H1 (cell line): Measurements from ENCODE around the gene SLC38A1. TPM values are rescaled to one million over a fixed set of nuclear protein-coding genes. Genes with fewer than 3 reads are reported as not detected.

ENCODE experiments used
- EGR1 ChIP-seq: IDR thresholded peaks from 2 replicates; pipeline ENCODE4 v1.6.1; 2011; ENCODE audit warnings: low read depth, low read length, borderline replicate concordance
- MAFK ChIP-seq: IDR thresholded peaks from 2 replicates; pipeline ENCODE4 v1.6.1; 2012; ENCODE audit warnings: low read depth, mild to moderate bottlenecking, improper control_type of control experiment, low read length
- TBP ChIP-seq: IDR thresholded peaks from 2 replicates; pipeline ENCODE4 v1.6.1; 2011; ENCODE audit warnings: low read depth, low read length, improper control_type of control experiment
- polyA plus RNA-seq, 7 experiments: library from polyadenylated mRNA; depleted of rRNA in 3 of 7; stranded (reverse) in 5 of 7; unstranded in 2 of 7; fragments of >200 nt in 5 of 7; fragments of 200-250 nt in 2 of 7; gene quantifications; 1 replicate in 5 of 7; 2 replicates in 1 of 7; 4 replicates in 1 of 7; pipeline versions ENCODE4 v1.2.1 to v1.2.3, GENCODE V29; 2011 to 2013; ENCODE audit warnings: missing spikeins in 2 of 7, mixed read lengths in 2 of 7
- total RNA-seq: library from RNA; stranded (reverse); fragmentation: NEBNext Ultra II Directional; extraction: Animal tissue kit (Norgen Biotek cat#: 25700); gene quantifications from 2 replicates; pipeline ENCODE4 v1.2.1, GENCODE V29; 2021
- TF ChIP-seq, protein P1 (sequence below): IDR thresholded peaks from 2 replicates; pipeline ENCODE4 v1.6.1; 2012; ENCODE audit warnings: inconsistent platforms
- TF ChIP-seq, protein P2 (sequence below), 3 experiments: IDR thresholded peaks; 1 replicate in 2 of 3; 2 replicates in 1 of 3; pipeline versions ENCODE4 v1.5.1 to v1.6.1; 2011; ENCODE audit warnings: low read length in 3 of 3, mild to moderate bottlenecking in 3 of 3, inconsistent platforms in 2 of 3, low read depth in 1 of 3, moderate library complexity in 1 of 3; ENCODE audit not compliant: insufficient read depth in 1 of 3; ENCODE audit errors: control extremely low read depth in 1 of 3
- TF ChIP-seq, protein P3 (sequence below): IDR thresholded peaks from 2 replicates; pipeline ENCODE4 v1.6.1; 2012; ENCODE audit warnings: inconsistent platforms

Gene SLC38A1
- total and polyA plus RNA-seq, 2 of the 8 experiments (the other 6 are each of a cell fraction or from before 2014, with no cell fraction given), result 83.4 to 242 TPM

DNA sequence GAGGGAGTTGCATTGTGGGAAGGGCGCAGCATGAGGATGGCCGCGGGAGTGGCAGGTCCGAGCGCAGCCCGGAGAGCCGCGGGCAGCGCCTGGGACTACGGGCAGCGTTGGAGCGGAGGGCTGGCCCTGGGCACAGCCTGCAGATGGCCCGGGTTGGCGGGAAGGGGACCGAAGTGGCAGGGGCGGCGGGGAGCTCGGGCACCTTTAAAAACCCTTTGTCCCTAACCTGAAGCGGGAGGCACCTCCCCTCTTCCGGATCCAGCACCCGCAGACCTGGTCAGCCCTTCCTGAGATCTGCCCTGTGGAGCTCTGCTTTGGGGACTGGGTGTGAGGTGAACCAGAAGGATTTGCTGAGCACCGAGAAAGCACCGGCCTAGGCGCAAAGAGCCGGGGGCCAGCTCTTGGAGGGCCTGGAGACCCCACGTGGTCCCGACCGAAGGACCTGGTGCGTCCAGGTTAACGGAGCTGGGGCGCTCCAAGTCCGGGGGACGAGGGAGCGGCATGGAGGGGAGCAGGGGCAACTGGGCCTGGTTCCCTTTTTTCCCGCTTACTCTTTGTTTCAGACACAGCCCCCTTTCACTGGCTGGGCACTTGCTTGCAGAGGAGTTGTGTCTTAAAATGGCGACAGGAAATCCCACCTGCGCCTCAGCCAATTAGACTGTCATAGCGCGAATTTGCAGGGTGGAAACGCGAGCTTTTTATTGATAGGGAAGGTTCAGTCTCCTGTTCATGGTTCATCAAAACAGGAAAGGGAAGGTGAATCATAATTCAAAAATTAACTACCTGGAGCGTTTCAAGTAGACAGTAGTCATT is 792 bp upstream of the SLC38A1 start (continued):
- no peak for TF ChIP-seq MAFK
- TF ChIP-seq TBP, result peak; percentile 37; the same call in 1 of the 2 replicates
- TF ChIP-seq, protein P1, sequence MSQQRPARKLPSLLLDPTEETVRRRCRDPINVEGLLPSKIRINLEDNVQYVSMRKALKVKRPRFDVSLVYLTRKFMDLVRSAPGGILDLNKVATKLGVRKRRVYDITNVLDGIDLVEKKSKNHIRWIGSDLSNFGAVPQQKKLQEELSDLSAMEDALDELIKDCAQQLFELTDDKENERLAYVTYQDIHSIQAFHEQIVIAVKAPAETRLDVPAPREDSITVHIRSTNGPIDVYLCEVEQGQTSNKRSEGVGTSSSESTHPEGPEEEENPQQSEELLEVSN, result peak; percentile 62; the same call in 1 of the 2 replicates
- TF ChIP-seq, protein P2, sequence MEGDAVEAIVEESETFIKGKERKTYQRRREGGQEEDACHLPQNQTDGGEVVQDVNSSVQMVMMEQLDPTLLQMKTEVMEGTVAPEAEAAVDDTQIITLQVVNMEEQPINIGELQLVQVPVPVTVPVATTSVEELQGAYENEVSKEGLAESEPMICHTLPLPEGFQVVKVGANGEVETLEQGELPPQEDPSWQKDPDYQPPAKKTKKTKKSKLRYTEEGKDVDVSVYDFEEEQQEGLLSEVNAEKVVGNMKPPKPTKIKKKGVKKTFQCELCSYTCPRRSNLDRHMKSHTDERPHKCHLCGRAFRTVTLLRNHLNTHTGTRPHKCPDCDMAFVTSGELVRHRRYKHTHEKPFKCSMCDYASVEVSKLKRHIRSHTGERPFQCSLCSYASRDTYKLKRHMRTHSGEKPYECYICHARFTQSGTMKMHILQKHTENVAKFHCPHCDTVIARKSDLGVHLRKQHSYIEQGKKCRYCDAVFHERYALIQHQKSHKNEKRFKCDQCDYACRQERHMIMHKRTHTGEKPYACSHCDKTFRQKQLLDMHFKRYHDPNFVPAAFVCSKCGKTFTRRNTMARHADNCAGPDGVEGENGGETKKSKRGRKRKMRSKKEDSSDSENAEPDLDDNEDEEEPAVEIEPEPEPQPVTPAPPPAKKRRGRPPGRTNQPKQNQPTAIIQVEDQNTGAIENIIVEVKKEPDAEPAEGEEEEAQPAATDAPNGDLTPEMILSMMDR (IDR thresholded peaks at IDR 0.05; ENCODE audit: control extremely low read depth in 1 of 3, insufficient read depth in 1 of 3, low read depth in 1 of 3, low read length in 3 of 3), result peak in 1 of 3 experiments; percentile 1; a peak in 1 of 4 replicates
- TF ChIP-seq, protein P3, sequence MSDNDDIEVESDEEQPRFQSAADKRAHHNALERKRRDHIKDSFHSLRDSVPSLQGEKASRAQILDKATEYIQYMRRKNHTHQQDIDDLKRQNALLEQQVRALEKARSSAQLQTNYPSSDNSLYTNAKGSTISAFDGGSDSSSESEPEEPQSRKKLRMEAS, result peak; percentile 58
- TF ChIP-seq EGR1, result no peak
